HepG2 (cell line): ENCODE data around the gene DTYMK. TPM values are rescaled to one million over a fixed set of nuclear protein-coding genes. Genes with fewer than 3 reads are reported as not detected.
A peak's percentile ranks its signal among the peaks of the same experiment; 100 is the strongest.

Experiments used
- BCL3 ChIP-seq: sonication (generic); formaldehyde crosslinking; IDR thresholded peaks from 2 replicates; pipeline ENCODE4 v1.5.1; 2020; ENCODE audit warnings: mild to moderate bottlenecking, missing genetic modification reagents, moderate library complexity
- IKZF1 ChIP-seq: fragments of 450-650 bp; IDR thresholded peaks from 2 replicates; pipeline ENCODE4 v1.7.1; 2016
- MTF1 ChIP-seq: sonication (generic); formaldehyde crosslinking; IDR thresholded peaks from 2 replicates; pipeline ENCODE4 v1.5.0; 2020; ENCODE audit warnings: missing genetic modification reagents
- NFE2 ChIP-seq: sonication (generic); formaldehyde crosslinking; IDR thresholded peaks from 2 replicates; pipeline ENCODE4 v1.4.0; 2020; ENCODE audit warnings: missing genetic modification reagents
- SNAPC2 ChIP-seq: sonication (generic); formaldehyde crosslinking; IDR thresholded peaks from 2 replicates; pipeline ENCODE4 v1.8.1; 2022; ENCODE audit warnings: mild to moderate bottlenecking, missing genetic modification reagents
- TOPORS ChIP-seq: sonication (generic); formaldehyde crosslinking; IDR thresholded peaks from 2 replicates; pipeline ENCODE4 v1.8.0; 2023; ENCODE audit warnings: mild to moderate bottlenecking, missing genetic modification reagents
- ZFP37 ChIP-seq: sonication (generic); formaldehyde crosslinking; IDR thresholded peaks from 2 replicates; pipeline ENCODE4 v1.4.0; 2020; ENCODE audit warnings: missing genetic modification reagents, borderline replicate concordance
- ZNF264 ChIP-seq: sonication (generic); formaldehyde crosslinking; IDR thresholded peaks from 2 replicates; pipeline ENCODE4 v1.4.0; 2020; ENCODE audit warnings: missing genetic modification reagents
- ZNF430 ChIP-seq: sonication (generic); formaldehyde crosslinking; IDR thresholded peaks from 2 replicates; pipeline ENCODE4 v1.9.0; 2021; ENCODE audit warnings: mild to moderate bottlenecking, missing genetic modification reagents
- ZNF441 ChIP-seq: sonication (generic); formaldehyde crosslinking; IDR thresholded peaks from 2 replicates; pipeline ENCODE4 v1.7.0; 2021; ENCODE audit warnings: missing genetic modification reagents, borderline replicate concordance
- ZNF557 ChIP-seq: sonication (generic); formaldehyde crosslinking; IDR thresholded peaks from 2 replicates; pipeline ENCODE4 v1.4.0; 2020; ENCODE audit warnings: missing genetic modification reagents
- ZNF580 ChIP-seq: IDR thresholded peaks from 2 replicates; pipeline ENCODE4 v1.6.1; 2016; ENCODE audit warnings: low read depth, borderline replicate concordance
- ZNF607 ChIP-seq: sonication (generic); formaldehyde crosslinking; IDR thresholded peaks from 2 replicates; pipeline ENCODE4 v1.5.1; 2020; ENCODE audit warnings: missing genetic modification reagents, mild to moderate bottlenecking, borderline replicate concordance
- ZNF619 ChIP-seq: sonication (generic); formaldehyde crosslinking; IDR thresholded peaks from 2 replicates; pipeline ENCODE4 v1.4.0; 2020; ENCODE audit warnings: mild to moderate bottlenecking, missing genetic modification reagents
- ZNF792 ChIP-seq: IDR thresholded peaks from 2 replicates; pipeline ENCODE4 v1.6.1; 2016
- polyA plus RNA-seq, 8 experiments: library from polyadenylated mRNA; depleted of rRNA in 3 of 8; stranded (reverse) in 7 of 8; unstranded in 1 of 8; fragments of >200 nt; fragmentation: Illumina TruSeq in 4 of 8; extraction: Trizol in 4 of 8; gene quantifications; 2 replicates each; pipeline versions ENCODE4 v1.2.1 to v1.2.3, GENCODE V29; 2011 to 2016; ENCODE audit warnings: low read depth in 4 of 8, missing spikeins in 1 of 8, mixed read lengths in 1 of 8; ENCODE audit not compliant: insufficient read depth in 1 of 8
- total RNA-seq, 5 experiments: library from RNA; depleted of rRNA; stranded (reverse); fragments of >200 nt; fragmentation: Illumina TruSeq; extraction: Trizol; gene quantifications; 2 replicates each; pipeline ENCODE4 v1.2.3, GENCODE V29; 2016; ENCODE audit warnings: low read depth in 1 of 5
- TF ChIP-seq, protein P1 (sequence below): sonication (generic); formaldehyde crosslinking; IDR thresholded peaks from 2 replicates; pipeline ENCODE4 v1.5.0; 2020; ENCODE audit warnings: missing genetic modification reagents
- TF ChIP-seq, protein P2 (sequence below): sonication (generic); formaldehyde crosslinking; IDR thresholded peaks from 2 replicates; pipeline ENCODE4 v1.8.1; 2023; ENCODE audit warnings: mild to moderate bottlenecking, moderate library complexity, missing genetic modification reagents
- TF ChIP-seq, protein P3 (sequence below): sonication (generic); formaldehyde crosslinking; IDR thresholded peaks from 2 replicates; pipeline ENCODE4 v1.4.0; 2020; ENCODE audit warnings: missing genetic modification reagents, borderline replicate concordance

Gene DTYMK
- total and polyA plus RNA-seq, 2 of the 13 experiments (the other 11 are each of a cell fraction or from before 2014, with no cell fraction given) = 57.5 to 134 TPM

DNA sequence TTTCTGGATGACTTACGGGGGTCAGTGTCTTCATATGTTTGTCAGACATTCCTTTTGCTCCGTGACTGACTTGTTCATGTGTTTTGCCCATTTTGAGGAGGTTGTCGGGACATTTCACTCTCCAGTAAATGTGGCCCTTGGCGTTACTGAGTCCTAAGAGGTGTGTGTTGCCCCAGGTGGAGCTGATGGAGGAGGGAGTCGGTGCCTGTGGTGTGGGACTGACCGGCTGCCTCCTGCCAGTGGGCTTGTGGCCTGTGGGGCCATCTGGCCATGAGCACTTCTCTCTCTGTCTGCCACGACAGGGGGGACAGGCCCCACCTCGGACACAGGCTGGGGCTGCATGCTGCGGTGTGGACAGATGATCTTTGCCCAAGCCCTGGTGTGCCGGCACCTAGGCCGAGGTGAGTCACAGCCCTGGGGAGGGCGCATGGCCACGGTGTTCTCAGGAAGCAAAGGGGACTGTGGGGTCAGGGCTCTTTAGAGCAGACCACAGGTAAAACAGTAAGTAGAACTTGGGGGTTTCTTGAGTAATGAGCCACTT lies 33.3 kb downstream of the DTYMK start (continued):
- TF ChIP-seq, protein P1, sequence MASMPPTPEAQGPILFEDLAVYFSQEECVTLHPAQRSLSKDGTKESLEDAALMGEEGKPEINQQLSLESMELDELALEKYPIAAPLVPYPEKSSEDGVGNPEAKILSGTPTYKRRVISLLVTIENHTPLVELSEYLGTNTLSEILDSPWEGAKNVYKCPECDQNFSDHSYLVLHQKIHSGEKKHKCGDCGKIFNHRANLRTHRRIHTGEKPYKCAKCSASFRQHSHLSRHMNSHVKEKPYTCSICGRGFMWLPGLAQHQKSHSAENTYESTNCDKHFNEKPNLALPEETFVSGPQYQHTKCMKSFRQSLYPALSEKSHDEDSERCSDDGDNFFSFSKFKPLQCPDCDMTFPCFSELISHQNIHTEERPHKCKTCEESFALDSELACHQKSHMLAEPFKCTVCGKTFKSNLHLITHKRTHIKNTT (CRISPR knock-in tag) = no peak
- TF ChIP-seq, protein P2, sequence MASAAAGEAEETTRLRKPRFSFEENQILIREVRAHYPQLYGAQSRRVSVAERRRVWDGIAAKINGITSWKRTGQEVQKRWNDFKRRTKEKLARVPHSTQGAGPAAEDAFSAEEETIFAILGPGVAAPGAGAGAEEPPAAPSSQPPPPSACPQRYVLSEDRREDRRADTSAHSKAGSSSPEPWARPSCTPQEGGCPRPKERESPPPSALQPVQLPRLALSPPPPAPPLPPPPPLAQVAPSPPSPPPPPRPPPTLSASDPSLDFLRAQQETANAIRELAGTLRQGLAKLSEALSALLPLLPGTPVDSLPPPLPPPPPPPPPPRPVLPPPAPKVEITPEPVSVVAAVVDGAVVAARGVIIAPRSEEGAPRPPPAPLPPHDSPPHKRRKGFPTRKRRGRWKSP = no peak; the same call in 1 of the 2 replicates
- no peak for TF ChIP-seq MTF1 (CRISPR knock-in tag)
- TF ChIP-seq NFE2 (CRISPR knock-in tag) = no peak
- peak; percentile 82; the same call in 1 of the 2 replicates for TF ChIP-seq ZNF607 (CRISPR knock-in tag)
- TF ChIP-seq SNAPC2 = no peak
- TF ChIP-seq ZNF580 (CRISPR knock-in tag) = peak; percentile 77; the same call in 1 of the 2 replicates
- TF ChIP-seq IKZF1 = no peak
- TF ChIP-seq ZNF557 (CRISPR knock-in tag) = no peak
- peak; percentile 86 for TF ChIP-seq ZNF264 (CRISPR knock-in tag)
- peak; percentile 77; the same call in 1 of the 2 replicates for TF ChIP-seq ZNF792 (CRISPR knock-in tag)
- TF ChIP-seq, protein P3, sequence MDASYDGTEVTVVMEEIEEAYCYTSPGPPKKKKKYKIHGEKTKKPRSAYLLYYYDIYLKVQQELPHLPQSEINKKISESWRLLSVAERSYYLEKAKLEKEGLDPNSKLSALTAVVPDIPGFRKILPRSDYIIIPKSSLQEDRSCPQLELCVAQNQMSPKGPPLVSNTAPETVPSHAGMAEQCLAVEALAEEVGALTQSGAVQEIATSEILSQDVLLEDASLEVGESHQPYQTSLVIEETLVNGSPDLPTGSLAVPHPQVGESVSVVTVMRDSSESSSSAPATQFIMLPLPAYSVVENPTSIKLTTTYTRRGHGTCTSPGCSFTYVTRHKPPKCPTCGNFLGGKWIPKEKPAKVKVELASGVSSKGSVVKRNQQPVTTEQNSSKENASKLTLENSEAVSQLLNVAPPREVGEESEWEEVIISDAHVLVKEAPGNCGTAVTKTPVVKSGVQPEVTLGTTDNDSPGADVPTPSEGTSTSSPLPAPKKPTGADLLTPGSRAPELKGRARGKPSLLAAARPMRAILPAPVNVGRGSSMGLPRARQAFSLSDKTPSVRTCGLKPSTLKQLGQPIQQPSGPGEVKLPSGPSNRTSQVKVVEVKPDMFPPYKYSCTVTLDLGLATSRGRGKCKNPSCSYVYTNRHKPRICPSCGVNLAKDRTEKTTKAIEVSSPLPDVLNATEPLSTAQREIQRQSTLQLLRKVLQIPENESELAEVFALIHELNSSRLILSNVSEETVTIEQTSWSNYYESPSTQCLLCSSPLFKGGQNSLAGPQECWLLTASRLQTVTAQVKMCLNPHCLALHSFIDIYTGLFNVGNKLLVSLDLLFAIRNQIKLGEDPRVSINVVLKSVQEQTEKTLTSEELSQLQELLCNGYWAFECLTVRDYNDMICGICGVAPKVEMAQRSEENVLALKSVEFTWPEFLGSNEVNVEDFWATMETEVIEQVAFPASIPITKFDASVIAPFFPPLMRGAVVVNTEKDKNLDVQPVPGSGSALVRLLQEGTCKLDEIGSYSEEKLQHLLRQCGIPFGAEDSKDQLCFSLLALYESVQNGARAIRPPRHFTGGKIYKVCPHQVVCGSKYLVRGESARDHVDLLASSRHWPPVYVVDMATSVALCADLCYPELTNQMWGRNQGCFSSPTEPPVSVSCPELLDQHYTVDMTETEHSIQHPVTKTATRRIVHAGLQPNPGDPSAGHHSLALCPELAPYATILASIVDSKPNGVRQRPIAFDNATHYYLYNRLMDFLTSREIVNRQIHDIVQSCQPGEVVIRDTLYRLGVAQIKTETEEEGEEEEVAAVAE (CRISPR knock-in tag) = peak; percentile 70; the same call in 1 of the 2 replicates
- peak; percentile 80; the same call in 1 of the 2 replicates for TF ChIP-seq BCL3 (CRISPR knock-in tag)
- TF ChIP-seq TOPORS (CRISPR knock-in tag) = no peak
- no peak for TF ChIP-seq ZNF619
- 0 out of 2 replicates have a peak, but pooled peaks have one; percentile 78 for TF ChIP-seq ZFP37
- no peak; the same call in 1 of the 2 replicates for TF ChIP-seq ZNF441 (CRISPR knock-in tag)
- peak; percentile 74; the same call in 1 of the 2 replicates for TF ChIP-seq ZNF430 (CRISPR knock-in tag)
